WTC11 (cell line): Measurements from ENCODE around the gene CLDND2.

ENCODE experiments used
- TF ChIP-seq, protein P1 (sequence below): sonication (generic); formaldehyde crosslinking; IDR thresholded peaks from 2 replicates; pipeline ENCODE4 v1.8.1; 2022; ENCODE audit warnings: missing genetic modification reagents, borderline replicate concordance
- TF ChIP-seq, protein P2 (sequence below): fragments of 200-600 bp; IDR thresholded peaks from 2 replicates; pipeline ENCODE4 v1.8.0; 2022; ENCODE audit warnings: antibody characterized with exemption

DNA sequence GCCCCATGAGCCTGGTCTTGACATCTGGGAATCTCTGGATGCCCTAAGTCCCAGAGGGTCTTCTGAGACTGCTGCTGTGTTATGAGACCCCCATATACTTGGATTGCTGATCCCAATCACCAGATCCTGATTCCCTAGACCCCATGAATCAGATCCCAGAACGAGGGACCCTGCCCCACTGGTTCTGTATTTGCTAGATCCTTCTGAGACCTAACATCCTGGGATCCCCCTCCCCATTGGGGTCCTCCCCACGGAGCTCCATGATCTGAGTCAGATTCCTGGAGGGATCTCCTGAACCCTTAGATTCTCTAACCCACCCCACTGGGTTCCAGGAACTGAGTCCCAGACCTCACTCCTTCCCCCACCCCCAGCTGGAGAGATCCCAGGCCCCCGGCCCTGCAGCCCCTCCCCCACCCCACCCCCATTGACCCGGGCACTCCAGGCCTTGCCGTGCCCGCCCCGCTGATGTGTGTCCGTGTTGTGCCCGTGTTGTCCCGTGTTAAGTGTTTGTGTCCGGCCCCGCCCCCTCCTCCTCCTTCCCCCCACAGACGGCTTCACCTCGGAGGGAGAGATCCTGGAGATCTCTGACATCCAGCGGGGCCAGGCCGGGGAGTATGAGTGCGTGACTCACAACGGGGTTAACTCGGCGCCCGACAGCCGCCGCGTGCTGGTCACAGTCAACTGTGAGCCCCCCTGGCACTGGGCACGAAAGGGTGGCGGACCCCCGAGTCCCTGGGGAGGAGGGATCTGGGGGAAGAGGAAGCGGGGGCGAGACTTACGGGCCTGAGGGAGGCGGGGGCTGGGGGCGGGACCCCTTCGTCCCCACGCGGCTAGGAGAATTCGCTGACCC, 42.4 kb downstream of the CLDND2 start:
- TF ChIP-seq, protein P1, sequence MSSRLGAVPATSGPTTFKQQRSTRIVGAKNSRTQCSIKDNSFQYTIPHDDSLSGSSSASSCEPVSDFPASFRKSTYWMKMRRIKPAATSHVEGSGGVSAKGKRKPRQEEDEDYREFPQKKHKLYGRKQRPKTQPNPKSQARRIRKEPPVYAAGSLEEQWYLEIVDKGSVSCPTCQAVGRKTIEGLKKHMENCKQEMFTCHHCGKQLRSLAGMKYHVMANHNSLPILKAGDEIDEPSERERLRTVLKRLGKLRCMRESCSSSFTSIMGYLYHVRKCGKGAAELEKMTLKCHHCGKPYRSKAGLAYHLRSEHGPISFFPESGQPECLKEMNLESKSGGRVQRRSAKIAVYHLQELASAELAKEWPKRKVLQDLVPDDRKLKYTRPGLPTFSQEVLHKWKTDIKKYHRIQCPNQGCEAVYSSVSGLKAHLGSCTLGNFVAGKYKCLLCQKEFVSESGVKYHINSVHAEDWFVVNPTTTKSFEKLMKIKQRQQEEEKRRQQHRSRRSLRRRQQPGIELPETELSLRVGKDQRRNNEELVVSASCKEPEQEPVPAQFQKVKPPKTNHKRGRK (CRISPR knock-in tag) = no peak
- TF ChIP-seq, protein P2, sequence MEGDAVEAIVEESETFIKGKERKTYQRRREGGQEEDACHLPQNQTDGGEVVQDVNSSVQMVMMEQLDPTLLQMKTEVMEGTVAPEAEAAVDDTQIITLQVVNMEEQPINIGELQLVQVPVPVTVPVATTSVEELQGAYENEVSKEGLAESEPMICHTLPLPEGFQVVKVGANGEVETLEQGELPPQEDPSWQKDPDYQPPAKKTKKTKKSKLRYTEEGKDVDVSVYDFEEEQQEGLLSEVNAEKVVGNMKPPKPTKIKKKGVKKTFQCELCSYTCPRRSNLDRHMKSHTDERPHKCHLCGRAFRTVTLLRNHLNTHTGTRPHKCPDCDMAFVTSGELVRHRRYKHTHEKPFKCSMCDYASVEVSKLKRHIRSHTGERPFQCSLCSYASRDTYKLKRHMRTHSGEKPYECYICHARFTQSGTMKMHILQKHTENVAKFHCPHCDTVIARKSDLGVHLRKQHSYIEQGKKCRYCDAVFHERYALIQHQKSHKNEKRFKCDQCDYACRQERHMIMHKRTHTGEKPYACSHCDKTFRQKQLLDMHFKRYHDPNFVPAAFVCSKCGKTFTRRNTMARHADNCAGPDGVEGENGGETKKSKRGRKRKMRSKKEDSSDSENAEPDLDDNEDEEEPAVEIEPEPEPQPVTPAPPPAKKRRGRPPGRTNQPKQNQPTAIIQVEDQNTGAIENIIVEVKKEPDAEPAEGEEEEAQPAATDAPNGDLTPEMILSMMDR = no peak
